Breast epithelium (tissue), 4 donors: ENCODE results near the gene OPCML. TPM values are rescaled to one million over a fixed set of nuclear protein-coding genes. Genes with fewer than 3 reads are reported as not detected.
A peak's percentile ranks its signal among the peaks of the same experiment; 100 is the strongest.

Experiments
- DNase-seq, 2 donors: peaks; one replicate each; pipeline ENCODE4 v3.0.0-alpha.2; 2019; ENCODE audit warnings: low spot score in 2 of 2
- H3K27ac ChIP-seq, 2 donors: fragments of 200-600 bp; sonication (generic) in 1 of 2; one replicate each; pipeline ENCODE4 v1.5.1; 2016 to 2019; ENCODE audit warnings: mild to moderate bottlenecking in 1 of 2
- H3K27me3 ChIP-seq, 2 donors: fragments of 200-600 bp; sonication (generic) in 1 of 2; one replicate each; pipeline versions ENCODE4 v1.5.1 to v1.6.0; 2017 to 2019; ENCODE audit warnings: control low read depth in 1 of 2, mild to moderate bottlenecking in 1 of 2
- H3K36me3 ChIP-seq: fragments of 200-600 bp; one replicate; pipeline ENCODE4 v1.5.1; 2019
- H3K4me1 ChIP-seq, 2 donors: fragments of 200-600 bp; sonication (generic); one replicate each; pipeline ENCODE4 v1.5.1; 2016 to 2019; ENCODE audit warnings: control low read depth in 1 of 2
- H3K4me3 ChIP-seq, 3 donors: fragments of 200-600 bp; sonication (generic); 1 replicate in 2 of 3; 2 replicates in 1 of 3; pipeline ENCODE4 v1.5.1; 2016 to 2019; ENCODE audit warnings: mild to moderate bottlenecking in 3 of 3, moderate library complexity in 2 of 3
- H3K9me3 ChIP-seq, 2 donors: fragments of 200-600 bp; sonication (generic) in 1 of 2; one replicate each; pipeline ENCODE4 v1.5.1; 2016 to 2019; ENCODE audit warnings: control low read depth in 1 of 2
- CTCF ChIP-seq, 3 donors: fragments of 450-650 bp; IDR thresholded peaks; one replicate each; pipeline ENCODE4 v1.5.1; 2016 to 2017; ENCODE audit warnings: antibody characterized with exemption in 3 of 3, mild to moderate bottlenecking in 3 of 3, moderate library complexity in 3 of 3
- POLR2A ChIP-seq: fragments of 450-650 bp; IDR thresholded peaks from one replicate; pipeline ENCODE4 v1.6.1; 2016; ENCODE audit warnings: antibody characterized with exemption, mild to moderate bottlenecking, moderate library complexity
- POLR2AphosphoS5 ChIP-seq, 3 donors: sonication (generic); formaldehyde crosslinking; IDR thresholded peaks; one replicate each; pipeline ENCODE4 v1.6.1; 2017; ENCODE audit warnings: antibody characterized with exemption in 3 of 3
- intact Hi-C: fragments of 100-400 bp; cut with DNase I; formaldehyde crosslinking; loops from one replicate; pipeline ENCODE4 v1.15.1; 2023; ENCODE audit warnings: low total_unique reads
- total RNA-seq, 3 donors: library from RNA; depleted of rRNA; stranded (reverse); fragments of >200 nt; gene quantifications; one replicate each; pipeline ENCODE4 v1.1.0, GENCODE V29; 2016

Gene OPCML
- total RNA-seq, 3 donors from 2014 or later = not detected

GRCh38 chr11:133235381-133235780, 296.9 kb downstream of the OPCML start:
- TF ChIP-seq POLR2A = no peak
- no peak for TF ChIP-seq POLR2AphosphoS5 (IDR thresholded peaks at IDR 0.05)
- TF ChIP-seq CTCF (IDR thresholded peaks at IDR 0.05) = no peak
- intact Hi-C loops = no loop called here

GRCh38 chr11:133234883-133235282, 297.4 kb downstream of the OPCML start:
- no peak for DNase-seq

More at GRCh38 chr11:133235381-133235780, 296.9 kb downstream of the OPCML start:
- Histone ChIP-seq H3K4me3 (no peak overlapping the region), H3K27me3 (peaks cover 0 to 17% of the 10 kb centered on the region in 2 donors), H3K36me3 (no peaks in the 10 kb centered on the region), H3K9me3 (peaks cover 0 to 9% of the 10 kb centered on the region in 2 donors), H3K27ac (no peak overlapping the region), H3K4me1 (no peaks in the 10 kb centered on the region)
- no peak for DNase-seq

GRCh38 chr11:133232665-133233064, 299.6 kb downstream of the OPCML start:
- TF ChIP-seq POLR2A = no peak
- no peak for TF ChIP-seq POLR2AphosphoS5 (IDR thresholded peaks at IDR 0.05)
- TF ChIP-seq CTCF (IDR thresholded peaks at IDR 0.05) = no peak
- Histone ChIP-seq H3K4me1 (no peaks in the 10 kb centered on the region), H3K4me3 (no peak overlapping the region), H3K27me3 (peaks cover 0 to 19% of the 10 kb centered on the region in 2 donors), H3K9me3 (peaks cover 0 to 9% of the 10 kb centered on the region in 2 donors), H3K36me3 (no peaks in the 10 kb centered on the region), H3K27ac (no peak overlapping the region)
- intact Hi-C loops = no loop called here
- DNase-seq = no peak

More at GRCh38 chr11:133234883-133235282, 297.4 kb downstream of the OPCML start:
- intact Hi-C loops = no loop called here
- TF ChIP-seq POLR2AphosphoS5 (IDR thresholded peaks at IDR 0.05) (no peak), POLR2A (no peak), CTCF (IDR thresholded peaks at IDR 0.05) (no peak)
- H3K4me1 ChIP-seq = no peaks in the 10 kb centered on the region
- H3K36me3 ChIP-seq = no peaks in the 10 kb centered on the region
- H3K27me3 ChIP-seq = peaks cover 0 to 17% of the 10 kb centered on the region in 2 donors
- peaks cover 0 to 9% of the 10 kb centered on the region in 2 donors for H3K9me3 ChIP-seq
- no peak overlapping the region for H3K27ac ChIP-seq
- H3K4me3 ChIP-seq = no peak overlapping the region

GRCh38 chr11:133230431-133230830, 301.9 kb downstream of the OPCML start:
- no peak for TF ChIP-seq POLR2AphosphoS5 (IDR thresholded peaks at IDR 0.05)
- Histone ChIP-seq H3K9me3 (peaks cover 0 to 9% of the 10 kb centered on the region in 2 donors), H3K4me1 (no peaks in the 10 kb centered on the region), H3K27ac (no peak overlapping the region), H3K36me3 (no peaks in the 10 kb centered on the region), H3K27me3 (peaks cover 0 to 21% of the 10 kb centered on the region in 2 donors), H3K4me3 (no peak overlapping the region)
- no peak for DNase-seq
- intact Hi-C loops = no loop called here

- H3K36me3 ChIP-seq = no peaks in the 10 kb centered on the region
- peaks cover 0 to 20% of the 10 kb centered on the region in 2 donors for H3K27me3 ChIP-seq
- no peak for DNase-seq
- TF ChIP-seq POLR2A (no peak), CTCF (IDR thresholded peaks at IDR 0.05) (no peak), POLR2AphosphoS5 (IDR thresholded peaks at IDR 0.05) (no peak)
- no peak overlapping the region for H3K27ac ChIP-seq
- peaks cover 0 to 6% of the 10 kb centered on the region in 2 donors for H3K9me3 ChIP-seq
- H3K4me1 ChIP-seq = no peaks in the 10 kb centered on the region
- H3K4me3 ChIP-seq = peak overlapping the region in 2 of 3 donors; percentile 30 to 54
- intact Hi-C loops = no loop called here
Observed at GRCh38 chr11:133228471-133229329, 303.6 kb downstream of the OPCML start.
